Measurements from ENCODE around the gene CLMP.

CLMP gene

GRCh38 chr11:123045101-123045500, 149.9 kb downstream of the CLMP start:
- no peak for TF ChIP-seq CTCF (IDR thresholded peaks at IDR 0.05; ENCODE audit: insufficient read depth, low read depth, low read length, missing control alignments)
- no peak overlapping the region for H3K4me3 ChIP-seq (ENCODE audit: low read depth, low read length)
- no peak for DNase-seq (ENCODE audit: low read depth)

- DNase-seq (ENCODE audit: low read depth) = no peak
- no peak overlapping the region for H3K4me3 ChIP-seq (ENCODE audit: low read depth, low read length)
- no peak for TF ChIP-seq CTCF (IDR thresholded peaks at IDR 0.05; ENCODE audit: insufficient read depth, low read depth, low read length, missing control alignments)
Observed at GRCh38 chr11:123041185-123041584, 153.9 kb downstream of the CLMP start.

GRCh38 chr11:123040111-123040432, 155.0 kb downstream of the CLMP start:
- no peak for TF ChIP-seq CTCF (IDR thresholded peaks at IDR 0.05; ENCODE audit: insufficient read depth, low read depth, low read length, missing control alignments)
- H3K4me3 ChIP-seq (ENCODE audit: low read depth, low read length) = no peak overlapping the region
- no peak for DNase-seq (ENCODE audit: low read depth)

GRCh38 chr11:123035831-123036230, 159.2 kb downstream of the CLMP start:
- TF ChIP-seq CTCF (IDR thresholded peaks at IDR 0.05; ENCODE audit: insufficient read depth, low read depth, low read length, missing control alignments) = no peak
- DNase-seq (ENCODE audit: low read depth) = no peak
- no peak overlapping the region for H3K4me3 ChIP-seq (ENCODE audit: low read depth, low read length)

- no peak overlapping the region for H3K4me3 ChIP-seq (ENCODE audit: low read depth, low read length)
- DNase-seq (ENCODE audit: low read depth) = no peak
- TF ChIP-seq CTCF (IDR thresholded peaks at IDR 0.05; ENCODE audit: insufficient read depth, low read depth, low read length, missing control alignments) = no peak
Observed at GRCh38 chr11:123034597-123034996, 160.5 kb downstream of the CLMP start.

GRCh38 chr11:123033895-123034294, 161.2 kb downstream of the CLMP start:
- DNase-seq (ENCODE audit: low read depth) = no peak
- peak; percentile 20 for TF ChIP-seq CTCF (IDR thresholded peaks at IDR 0.05; ENCODE audit: insufficient read depth, low read depth, low read length, missing control alignments)
- H3K4me3 ChIP-seq (ENCODE audit: low read depth, low read length) = no peak overlapping the region

GRCh38 chr11:123030517-123030916, 164.5 kb downstream of the CLMP start:
- no peak overlapping the region for H3K4me3 ChIP-seq (ENCODE audit: low read depth, low read length)
- DNase-seq (ENCODE audit: low read depth) = no peak
- no peak for TF ChIP-seq CTCF (IDR thresholded peaks at IDR 0.05; ENCODE audit: insufficient read depth, low read depth, low read length, missing control alignments)
